HG03064 (cell line): Measurements from ENCODE around the gene RBL2.
"Not testable (repeated sequence)": the region's sequence is repeated elsewhere in the genome, so short reads cannot be mapped to it uniquely, and the experiment has no call there.

Source experiments
- ATAC-seq: cut with Tn5 transposase; IDR thresholded peaks from one replicate; pipeline ENCODE4 v1.9.1; 2021; ENCODE audit warnings: low read depth; ENCODE audit not compliant: unreplicated experiment

RBL2 gene

GRCh38 chr16:53434377-53435065 is at the start of gene RBL2:
TSS of gene RBL2 (plus strand) at chr16:53434471. CDS start at chr16:53434557, 86 bp downstream.
- peak; percentile 76 for ATAC-seq

GRCh38 chr16:53384610-53385009 is 49.7 kb upstream of the RBL2 start:
- ATAC-seq, result not testable (repeated sequence)

- no peak for ATAC-seq
Observed at GRCh38 chr16:53404959-53405358, 29.3 kb upstream of the RBL2 start.

GRCh38 chr16:53412549-53412948 is 21.7 kb upstream of the RBL2 start:
- no peak for ATAC-seq

- ATAC-seq, result no peak
Observed at GRCh38 chr16:53413864-53414263, 20.4 kb upstream of the RBL2 start.

- no peak for ATAC-seq
Observed at GRCh38 chr16:53414381-53414780, 19.9 kb upstream of the RBL2 start.

GRCh38 chr16:53415504-53415903 is 18.8 kb upstream of the RBL2 start:
- no peak for ATAC-seq

GRCh38 chr16:53417011-53417410 is 17.3 kb upstream of the RBL2 start:
- no peak for ATAC-seq

- ATAC-seq, result no peak
Observed at GRCh38 chr16:53417976-53418375, 16.3 kb upstream of the RBL2 start.

- ATAC-seq, result not testable (repeated sequence)
Observed at GRCh38 chr16:53419383-53419709, 14.9 kb upstream of the RBL2 start.

GRCh38 chr16:53421248-53421647 is 13.0 kb upstream of the RBL2 start:
- ATAC-seq, result no peak

- ATAC-seq, result not testable (repeated sequence)
Observed at GRCh38 chr16:53423968-53424367, 10.3 kb upstream of the RBL2 start.

- no peak for ATAC-seq
Observed at GRCh38 chr16:53428681-53429080, 5.6 kb upstream of the RBL2 start.

- ATAC-seq, result no peak
Observed at GRCh38 chr16:53429221-53429943, 4.9 kb upstream of the RBL2 start.

GRCh38 chr16:53430363-53430762 is 3.9 kb upstream of the RBL2 start:
- no peak for ATAC-seq

- no peak for ATAC-seq
Observed at GRCh38 chr16:53433509-53433908, 762 bp upstream of the RBL2 start.

- ATAC-seq, result no peak
Observed at GRCh38 chr16:53433930-53434376, 318 bp upstream of the RBL2 start.

GRCh38 chr16:53435066-53435688 is 906 bp downstream of the RBL2 start:
- peak; percentile 87 for ATAC-seq

GRCh38 chr16:53440125-53440524 is 5.9 kb downstream of the RBL2 start:
- ATAC-seq, result no peak

- ATAC-seq, result no peak
Observed at GRCh38 chr16:53445534-53445933, 11.3 kb downstream of the RBL2 start.

GRCh38 chr16:53446090-53446489 is 11.8 kb downstream of the RBL2 start:
- ATAC-seq, result no peak
